ENCODE results near the gene YAF2.

GRCh38 chr12:42278128-42278510 lies 40.1 kb upstream of the YAF2 start:
- TF ChIP-seq CTCF (IDR thresholded peaks at IDR 0.05; ENCODE audit: low read depth, low read length, poor library complexity, severe bottlenecking) (no peak), EZH2phosphoT487 (IDR thresholded peaks at IDR 0.05; ENCODE audit: borderline replicate concordance, low read length) (no peak)
